ENCODE results near the gene MEX3D.

DNA sequence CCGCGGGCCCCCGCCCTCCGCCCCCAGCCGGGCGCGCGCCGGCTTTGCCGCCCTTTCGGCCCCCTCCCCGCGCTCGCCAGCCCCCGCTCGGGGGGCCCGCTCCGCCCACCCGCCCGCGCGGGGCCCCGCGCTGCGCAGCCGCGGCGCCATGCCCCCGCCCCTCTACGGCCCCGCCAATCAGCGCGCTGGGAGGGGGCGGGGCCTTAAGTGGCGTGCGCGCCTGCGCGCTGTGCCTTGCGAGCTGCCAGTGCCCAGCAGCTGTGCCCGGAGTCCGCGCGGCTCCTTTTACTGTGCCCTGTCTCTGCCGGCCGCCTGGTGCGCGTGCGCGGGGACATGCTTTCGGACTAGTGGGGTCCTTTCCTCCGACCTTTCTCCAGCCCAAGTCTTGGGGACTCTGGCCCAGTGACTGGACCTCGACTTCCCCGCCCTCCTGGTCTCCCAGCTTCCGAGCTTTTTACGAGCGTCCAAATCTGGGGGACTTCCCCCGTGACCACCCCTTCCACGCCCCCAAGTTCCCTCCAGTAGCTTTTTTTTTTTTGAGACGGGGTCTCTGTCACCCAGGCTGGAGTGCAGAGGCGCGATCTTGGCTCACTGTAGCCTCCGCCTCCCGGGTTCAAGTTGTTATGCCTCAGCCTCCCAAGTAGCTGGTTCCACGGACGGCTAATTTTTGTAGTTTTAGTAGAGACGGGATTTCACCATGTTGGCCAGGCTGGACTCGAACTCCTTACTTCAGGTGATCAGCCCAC lies 24.8 kb upstream of the MEX3D start, which contains the start of gene MBD3:
- TF ChIP-seq, protein P1, sequence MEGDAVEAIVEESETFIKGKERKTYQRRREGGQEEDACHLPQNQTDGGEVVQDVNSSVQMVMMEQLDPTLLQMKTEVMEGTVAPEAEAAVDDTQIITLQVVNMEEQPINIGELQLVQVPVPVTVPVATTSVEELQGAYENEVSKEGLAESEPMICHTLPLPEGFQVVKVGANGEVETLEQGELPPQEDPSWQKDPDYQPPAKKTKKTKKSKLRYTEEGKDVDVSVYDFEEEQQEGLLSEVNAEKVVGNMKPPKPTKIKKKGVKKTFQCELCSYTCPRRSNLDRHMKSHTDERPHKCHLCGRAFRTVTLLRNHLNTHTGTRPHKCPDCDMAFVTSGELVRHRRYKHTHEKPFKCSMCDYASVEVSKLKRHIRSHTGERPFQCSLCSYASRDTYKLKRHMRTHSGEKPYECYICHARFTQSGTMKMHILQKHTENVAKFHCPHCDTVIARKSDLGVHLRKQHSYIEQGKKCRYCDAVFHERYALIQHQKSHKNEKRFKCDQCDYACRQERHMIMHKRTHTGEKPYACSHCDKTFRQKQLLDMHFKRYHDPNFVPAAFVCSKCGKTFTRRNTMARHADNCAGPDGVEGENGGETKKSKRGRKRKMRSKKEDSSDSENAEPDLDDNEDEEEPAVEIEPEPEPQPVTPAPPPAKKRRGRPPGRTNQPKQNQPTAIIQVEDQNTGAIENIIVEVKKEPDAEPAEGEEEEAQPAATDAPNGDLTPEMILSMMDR (IDR thresholded peaks at IDR 0.05 in 4 of 5, conservative IDR thresholded peaks at IDR 0.05 in 1 of 5), result peak in 2 of 5 experiments; percentile 18 to 21
- TF ChIP-seq POLR2A (IDR thresholded peaks at IDR 0.05), result no peak
